Lower leg skin (tissue), 3 donors: ENCODE results near the gene TMEM62.

ENCODE experiments used
- POLR2A ChIP-seq, 2 donors: fragments of 450-650 bp; IDR thresholded peaks; one replicate each; pipeline ENCODE4 v1.6.1; 2016 to 2017; ENCODE audit warnings: antibody characterized with exemption in 2 of 2, mild to moderate bottlenecking in 1 of 2, moderate library complexity in 1 of 2
- TF ChIP-seq, protein P1 (sequence below), 3 donors: fragments of 450-650 bp; IDR thresholded peaks; one replicate each; pipeline ENCODE4 v1.5.1; 2016; ENCODE audit warnings: antibody characterized with exemption in 3 of 3, mild to moderate bottlenecking in 3 of 3, moderate library complexity in 2 of 3

DNA sequence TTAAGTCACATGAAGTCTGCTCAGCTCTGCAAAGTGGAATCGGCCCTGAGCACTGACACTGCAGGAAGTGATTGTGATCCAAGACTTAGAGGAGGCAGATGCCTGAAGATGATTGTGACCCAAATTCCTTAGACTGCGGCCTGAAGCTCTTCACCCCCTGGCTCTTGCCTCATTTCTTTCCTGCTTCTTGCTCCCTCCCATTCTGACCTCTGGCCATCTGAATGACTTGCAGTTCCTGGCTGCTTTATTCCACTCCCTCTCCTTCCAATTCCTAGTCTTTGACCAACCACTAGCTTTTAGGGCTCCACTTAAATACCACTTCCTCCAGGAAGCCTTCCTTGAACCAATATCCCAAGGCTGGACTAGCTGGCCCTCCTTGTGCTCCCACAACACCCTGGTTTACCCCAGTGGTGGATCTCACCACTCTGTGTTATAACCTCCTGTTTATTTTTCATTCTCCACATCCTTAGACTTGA is 97.3 kb downstream of the TMEM62 start:
- TF ChIP-seq, protein P1, sequence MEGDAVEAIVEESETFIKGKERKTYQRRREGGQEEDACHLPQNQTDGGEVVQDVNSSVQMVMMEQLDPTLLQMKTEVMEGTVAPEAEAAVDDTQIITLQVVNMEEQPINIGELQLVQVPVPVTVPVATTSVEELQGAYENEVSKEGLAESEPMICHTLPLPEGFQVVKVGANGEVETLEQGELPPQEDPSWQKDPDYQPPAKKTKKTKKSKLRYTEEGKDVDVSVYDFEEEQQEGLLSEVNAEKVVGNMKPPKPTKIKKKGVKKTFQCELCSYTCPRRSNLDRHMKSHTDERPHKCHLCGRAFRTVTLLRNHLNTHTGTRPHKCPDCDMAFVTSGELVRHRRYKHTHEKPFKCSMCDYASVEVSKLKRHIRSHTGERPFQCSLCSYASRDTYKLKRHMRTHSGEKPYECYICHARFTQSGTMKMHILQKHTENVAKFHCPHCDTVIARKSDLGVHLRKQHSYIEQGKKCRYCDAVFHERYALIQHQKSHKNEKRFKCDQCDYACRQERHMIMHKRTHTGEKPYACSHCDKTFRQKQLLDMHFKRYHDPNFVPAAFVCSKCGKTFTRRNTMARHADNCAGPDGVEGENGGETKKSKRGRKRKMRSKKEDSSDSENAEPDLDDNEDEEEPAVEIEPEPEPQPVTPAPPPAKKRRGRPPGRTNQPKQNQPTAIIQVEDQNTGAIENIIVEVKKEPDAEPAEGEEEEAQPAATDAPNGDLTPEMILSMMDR (IDR thresholded peaks at IDR 0.05) = no peak
- TF ChIP-seq POLR2A (IDR thresholded peaks at IDR 0.05) = no peak
